SK-N-SH treated with all-trans-retinoic acid at 6 μM for 48 hours (cell line): ENCODE results near the gene DIPK2A.

Experiments used
- BACH2 ChIP-seq: fragments of 250-450 bp; sonication (Bioruptor Pico); IDR thresholded peaks from 2 replicates; pipeline ENCODE4 v1.9.0; 2021; ENCODE audit warnings: mild to moderate bottlenecking, borderline replicate concordance
- CREB5 ChIP-seq: fragments of 250-450 bp; sonication (Bioruptor Pico); IDR thresholded peaks from 2 replicates; pipeline ENCODE4 v1.5.1; 2020; ENCODE audit warnings: low read depth, mild to moderate bottlenecking, moderate library complexity
- ISL1 ChIP-seq: fragments of 250-450 bp; sonication (Bioruptor Pico); IDR thresholded peaks from 2 replicates; pipeline ENCODE4 v2.1.2; 2022; ENCODE audit warnings: mild to moderate bottlenecking, moderate library complexity
- OSR1 ChIP-seq: fragments of 250-450 bp; sonication (Bioruptor Pico); IDR thresholded peaks from 2 replicates; pipeline ENCODE4 v1.8.0; 2022; ENCODE audit warnings: moderate library complexity, mild to moderate bottlenecking, inconsistent platforms
- PPARA ChIP-seq: fragments of 250-450 bp; sonication (Bioruptor Pico); IDR thresholded peaks from 2 replicates; pipeline ENCODE4 v1.5.0; 2020; ENCODE audit warnings: mild to moderate bottlenecking, borderline replicate concordance
- RARB ChIP-seq: fragments of 250-450 bp; sonication (Bioruptor Pico); IDR thresholded peaks from 2 replicates; pipeline ENCODE4 v1.8.0; 2021; ENCODE audit warnings: mild to moderate bottlenecking, moderate library complexity
- TCF4 ChIP-seq: fragments of 250-450 bp; sonication (Bioruptor Pico); IDR thresholded peaks from 2 replicates; pipeline ENCODE4 v1.8.0; 2021; ENCODE audit warnings: mild to moderate bottlenecking, moderate library complexity, borderline replicate concordance
- ZFP3 ChIP-seq: fragments of 250-450 bp; sonication (Bioruptor Pico); IDR thresholded peaks from 2 replicates; pipeline ENCODE4 v1.5.0; 2020; ENCODE audit warnings: mild to moderate bottlenecking, moderate library complexity
- ZFP30 ChIP-seq: fragments of 450-650 bp; formaldehyde crosslinking; IDR thresholded peaks from 2 replicates; pipeline ENCODE4 v1.5.0; 2022; ENCODE audit warnings: mild to moderate bottlenecking, moderate library complexity
- ZNF565 ChIP-seq: fragments of 450-650 bp; formaldehyde crosslinking; conservative IDR thresholded peaks from 2 replicates; pipeline ENCODE4 v1.5.0; 2020; ENCODE audit warnings: low read depth, mild to moderate bottlenecking, moderate library complexity
- ZNF70 ChIP-seq: fragments of 450-650 bp; formaldehyde crosslinking; IDR thresholded peaks from 2 replicates; pipeline ENCODE4 v1.5.0; 2020; ENCODE audit warnings: mild to moderate bottlenecking, moderate library complexity

- TF ChIP-seq OSR1: no peak
- TF ChIP-seq ZNF70 (CRISPR knock-in tag): no peak
- no peak for TF ChIP-seq BACH2
- TF ChIP-seq ISL1 (CRISPR knock-in tag): no peak
- TF ChIP-seq ZNF565: no peak
- no peak for TF ChIP-seq TCF4
- TF ChIP-seq CREB5: no peak
- no peak for TF ChIP-seq PPARA (CRISPR knock-in tag)
- no peak for TF ChIP-seq RARB (CRISPR knock-in tag)
- no peak for TF ChIP-seq ZFP30 (CRISPR knock-in tag)
- no peak for TF ChIP-seq ZFP3 (CRISPR knock-in tag)
These were observed 1.8 kb downstream of the DIPK2A start for GRCh38 chr3:143973259-143974021.
